Chondrocyte (in vitro differentiated cells): ENCODE data around the gene PLCB3. TPM values are rescaled to one million over a fixed set of nuclear protein-coding genes. Genes with fewer than 3 reads are reported as not detected.

Experiments
- DNase-seq: peaks from one replicate; pipeline ENCODE4 v3.0.0; 2021; ENCODE audit warnings: mixed read lengths, low spot score
- H3K27ac Mint-ChIP-seq: one replicate; pipeline ENCODE4 v1.8.0; 2021; ENCODE audit warnings: mild to moderate bottlenecking, moderate library complexity, mixed read lengths; ENCODE audit not compliant: unreplicated experiment
- H3K27me3 Mint-ChIP-seq: 2 replicates; pipeline ENCODE4 v1.8.0; 2021; ENCODE audit warnings: low read depth, mixed read lengths
- H3K36me3 Mint-ChIP-seq: 2 replicates; pipeline ENCODE4 v1.8.0; 2021; ENCODE audit warnings: low read depth, mixed read lengths
- H3K4me1 Mint-ChIP-seq: 2 replicates; pipeline ENCODE4 v1.8.0; 2021; ENCODE audit warnings: low read depth, mild to moderate bottlenecking, mixed read lengths
- H3K4me3 Mint-ChIP-seq: one replicate; pipeline ENCODE4 v1.8.0; 2021; ENCODE audit warnings: mild to moderate bottlenecking, moderate library complexity, mixed read lengths; ENCODE audit not compliant: unreplicated experiment
- H3K9me3 Mint-ChIP-seq: 2 replicates; pipeline ENCODE4 v1.8.0; 2021; ENCODE audit warnings: low read depth, mixed read lengths
- CTCF ChIP-seq: fragments of 200-600 bp; sonication (generic); IDR thresholded peaks from 2 replicates; pipeline ENCODE4 v1.5.0; 2021; ENCODE audit warnings: antibody characterized with exemption, mild to moderate bottlenecking, moderate library complexity
- total RNA-seq: library from RNA; stranded (reverse); gene quantifications from 3 replicates; pipeline ENCODE4 v1.2.1, GENCODE V29; 2021

PLCB3 gene
- total RNA-seq, 1 donor from 2014 or later: 47.2 TPM

- no peaks in the 10 kb centered on the region for H3K27me3 Mint-ChIP-seq
- TF ChIP-seq CTCF: no peak
- no peak overlapping the region for H3K27ac Mint-ChIP-seq
- H3K4me1 Mint-ChIP-seq: peaks cover 1% of the 10 kb centered on the region
- no peak overlapping the region for H3K4me3 Mint-ChIP-seq
- no peak for DNase-seq
- H3K9me3 Mint-ChIP-seq: no peaks in the 10 kb centered on the region
- no peaks in the 10 kb centered on the region for H3K36me3 Mint-ChIP-seq
Observed at GRCh38 chr11:64218628-64219353, 32.5 kb upstream of the PLCB3 start.

- H3K4me3 Mint-ChIP-seq: no peak overlapping the region
- H3K27me3 Mint-ChIP-seq: no peaks in the 10 kb centered on the region
- peak; percentile 93 for DNase-seq
- H3K4me1 Mint-ChIP-seq: peaks cover 6% of the 10 kb centered on the region
- TF ChIP-seq CTCF: no peak
- H3K9me3 Mint-ChIP-seq: no peaks in the 10 kb centered on the region
- no peaks in the 10 kb centered on the region for H3K36me3 Mint-ChIP-seq
- no peak overlapping the region for H3K27ac Mint-ChIP-seq
Observed at GRCh38 chr11:64219354-64219684, 32.0 kb upstream of the PLCB3 start.

GRCh38 chr11:64219755-64220154 is 31.6 kb upstream of the PLCB3 start:
- no peak overlapping the region for H3K27ac Mint-ChIP-seq
- no peak for TF ChIP-seq CTCF

GRCh38 chr11:64220271-64220670 is 31.1 kb upstream of the PLCB3 start:
- no peaks in the 10 kb centered on the region for H3K27me3 Mint-ChIP-seq
- TF ChIP-seq CTCF: no peak
- peak; percentile 90 for DNase-seq
- H3K4me3 Mint-ChIP-seq: no peak overlapping the region
- H3K36me3 Mint-ChIP-seq: no peaks in the 10 kb centered on the region
- H3K9me3 Mint-ChIP-seq: no peaks in the 10 kb centered on the region
- H3K27ac Mint-ChIP-seq: no peak overlapping the region
- peaks cover 12% of the 10 kb centered on the region for H3K4me1 Mint-ChIP-seq

More at GRCh38 chr11:64219755-64220154, 31.6 kb upstream of the PLCB3 start:
- H3K4me3 Mint-ChIP-seq: no peak overlapping the region
- no peaks in the 10 kb centered on the region for H3K9me3 Mint-ChIP-seq
- no peaks in the 10 kb centered on the region for H3K36me3 Mint-ChIP-seq
- peaks cover 7% of the 10 kb centered on the region for H3K4me1 Mint-ChIP-seq
- H3K27me3 Mint-ChIP-seq: no peaks in the 10 kb centered on the region
- DNase-seq: no peak

GRCh38 chr11:64220798-64221197 is 30.5 kb upstream of the PLCB3 start:
- H3K4me1 Mint-ChIP-seq: peaks cover 15% of the 10 kb centered on the region
- no peak for TF ChIP-seq CTCF
- DNase-seq: no peak

More at GRCh38 chr11:64220798-64221197, 30.5 kb upstream of the PLCB3 start:
- no peak overlapping the region for H3K27ac Mint-ChIP-seq
- H3K27me3 Mint-ChIP-seq: no peaks in the 10 kb centered on the region
- H3K36me3 Mint-ChIP-seq: no peaks in the 10 kb centered on the region
- no peaks in the 10 kb centered on the region for H3K9me3 Mint-ChIP-seq
- no peak overlapping the region for H3K4me3 Mint-ChIP-seq
